Measurements from ENCODE around the gene MYO1H.

GRCh38 chr12:109448707-109449390 is 101.1 kb downstream of the MYO1H start:
- TF ChIP-seq U2AF2 (IDR thresholded peaks at IDR 0.05; ENCODE audit: low read depth, low read length) = no peak
- TF ChIP-seq EP300 (IDR thresholded peaks at IDR 0.05; ENCODE audit: low read depth in 2 of 2, low read length in 2 of 2) = no peak
- TF ChIP-seq EP300 (CRISPR knock-in tag; IDR thresholded peaks at IDR 0.05; ENCODE audit: borderline replicate concordance) = no peak
- no peak for TF ChIP-seq CREB1 (IDR thresholded peaks at IDR 0.05)
- TF ChIP-seq CREB1 (CRISPR knock-in tag; IDR thresholded peaks at IDR 0.05) = no peak
- TF ChIP-seq ZNF543 (CRISPR knock-in tag; IDR thresholded peaks at IDR 0.05) = no peak
- TF ChIP-seq RFX1 (IDR thresholded peaks at IDR 0.05) = no peak
- no peak for TF ChIP-seq POLR2AphosphoS5 (IDR thresholded peaks at IDR 0.05; ENCODE audit: low read depth, low read length)
- no peak for TF ChIP-seq ZSCAN5A (CRISPR knock-in tag; IDR thresholded peaks at IDR 0.05; ENCODE audit: borderline replicate concordance)
- no peak for TF ChIP-seq GZF1 (CRISPR knock-in tag; IDR thresholded peaks at IDR 0.05)

Data from HepG2 (cell line).